Hepatic stellate cell (primary cell): ENCODE data around the gene TWNK.
"Not testable (repeated sequence)": the region's sequence is repeated elsewhere in the genome, so short reads cannot be mapped to it uniquely, and the experiment has no call there.

ENCODE experiments used
- DNase-seq: peaks from one replicate; pipeline ENCODE4 v3.0.0; 2011; ENCODE audit warnings: low spot score

TWNK gene

GRCh38 chr10:100972904-100973535 is 14.3 kb upstream of the TWNK start:
- DNase-seq = no peak

GRCh38 chr10:100975397-100975796 is 11.9 kb upstream of the TWNK start:
- DNase-seq = not testable (repeated sequence)

GRCh38 chr10:100976906-100977305 is 10.4 kb upstream of the TWNK start:
- DNase-seq = no peak

- DNase-seq = no peak
These were observed 9.9 kb upstream of the TWNK start for GRCh38 chr10:100977436-100977835.

- no peak for DNase-seq
These were observed 9.0 kb upstream of the TWNK start for GRCh38 chr10:100978121-100978900.

- no peak for DNase-seq
These were observed 8.5 kb upstream of the TWNK start for GRCh38 chr10:100978901-100979195.

- DNase-seq = no peak
These were observed 7.5 kb upstream of the TWNK start for GRCh38 chr10:100979791-100980272.

- DNase-seq = no peak
These were observed 7.0 kb upstream of the TWNK start for GRCh38 chr10:100980311-100980710.

GRCh38 chr10:100980711-100981110 is 6.6 kb upstream of the TWNK start:
- no peak for DNase-seq

- no peak for DNase-seq
These were observed 6.1 kb upstream of the TWNK start for GRCh38 chr10:100981178-100981772.

GRCh38 chr10:100982916-100983830 is 4.2 kb upstream of the TWNK start:
- no peak for DNase-seq

- no peak for DNase-seq
These were observed 3.3 kb upstream of the TWNK start for GRCh38 chr10:100983868-100984671.

- no peak for DNase-seq
These were observed 2.6 kb upstream of the TWNK start for GRCh38 chr10:100984672-100985177.

GRCh38 chr10:100985336-100985735 is 2.0 kb upstream of the TWNK start:
- no peak for DNase-seq

- no peak for DNase-seq
These were observed 756 bp upstream of the TWNK start for GRCh38 chr10:100986623-100986951.

- DNase-seq = no peak
These were observed 324 bp downstream of the TWNK start for GRCh38 chr10:100987685-100988049.

- DNase-seq = no peak
These were observed 823 bp downstream of the TWNK start for GRCh38 chr10:100988166-100988565.

- DNase-seq = no peak
These were observed 1.7 kb downstream of the TWNK start for GRCh38 chr10:100989088-100989487.

GRCh38 chr10:100993986-100994708 is 6.8 kb downstream of the TWNK start:
- DNase-seq = no peak

- no peak for DNase-seq
These were observed 7.8 kb downstream of the TWNK start for GRCh38 chr10:100995181-100995580.
